ENCODE measurements around the gene SRSF4.

SRSF4 gene

GRCh38 chr1:29200906-29201594 lies 19.4 kb upstream of the SRSF4 start:
- peak; percentile 30 for DNase-seq

DNA sequence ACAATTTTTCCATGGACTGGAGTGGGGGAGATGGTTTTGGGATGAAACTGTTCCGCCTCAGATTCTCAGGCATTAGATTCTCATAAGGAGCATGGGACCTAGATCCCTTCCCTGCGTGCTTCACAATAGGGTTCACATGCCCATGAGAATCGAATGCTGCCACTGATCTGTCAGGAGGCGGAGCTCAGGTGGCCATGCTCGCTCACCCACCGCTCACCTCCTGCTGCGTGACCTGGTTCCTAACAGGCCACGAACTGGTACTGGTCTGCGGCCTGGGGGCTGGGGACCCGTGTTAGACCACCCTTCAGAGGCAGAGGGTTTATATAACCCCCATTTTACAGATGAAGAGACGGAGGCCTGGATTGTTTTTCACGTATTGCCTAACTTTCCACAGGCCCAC lies 16.3 kb upstream of the SRSF4 start:
- DNase-seq = no peak

GRCh38 chr1:29197590-29197924 lies 15.9 kb upstream of the SRSF4 start:
- peak; percentile 35 for DNase-seq

- DNase-seq = peak; percentile 95
Observed at GRCh38 chr1:29196863-29197589, 15.3 kb upstream of the SRSF4 start.

GRCh38 chr1:29195881-29196291 lies 14.2 kb upstream of the SRSF4 start:
- no peak for DNase-seq

DNA sequence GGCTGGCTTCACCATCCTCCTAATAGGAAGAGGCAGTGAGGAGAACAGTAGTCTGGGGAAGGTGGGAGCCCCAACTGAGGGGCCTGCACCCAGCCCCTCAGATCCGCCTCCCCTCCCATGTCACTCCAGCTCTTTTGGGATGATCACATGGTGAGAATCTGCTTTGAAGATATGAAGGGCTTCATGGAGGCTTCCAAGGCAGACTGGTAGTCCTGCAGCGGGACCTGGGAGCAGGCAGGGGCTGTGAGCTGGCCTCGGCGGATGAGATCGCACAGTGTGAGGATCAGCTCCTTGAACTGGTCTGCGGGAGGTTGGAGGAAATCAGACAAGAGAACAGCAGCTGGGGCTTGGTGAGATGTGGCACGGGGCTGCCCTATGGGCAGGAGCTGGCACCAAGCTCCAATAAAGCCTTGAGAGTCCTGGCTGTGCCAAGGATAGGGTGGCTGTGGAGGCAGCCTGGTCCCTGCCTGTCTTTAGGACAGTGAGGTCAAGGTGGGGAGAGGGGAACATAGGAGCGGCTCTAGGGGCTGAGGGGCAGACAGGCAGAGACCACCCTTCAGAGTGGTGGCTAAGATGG lies 12.3 kb upstream of the SRSF4 start:
- DNase-seq = no peak

DNA sequence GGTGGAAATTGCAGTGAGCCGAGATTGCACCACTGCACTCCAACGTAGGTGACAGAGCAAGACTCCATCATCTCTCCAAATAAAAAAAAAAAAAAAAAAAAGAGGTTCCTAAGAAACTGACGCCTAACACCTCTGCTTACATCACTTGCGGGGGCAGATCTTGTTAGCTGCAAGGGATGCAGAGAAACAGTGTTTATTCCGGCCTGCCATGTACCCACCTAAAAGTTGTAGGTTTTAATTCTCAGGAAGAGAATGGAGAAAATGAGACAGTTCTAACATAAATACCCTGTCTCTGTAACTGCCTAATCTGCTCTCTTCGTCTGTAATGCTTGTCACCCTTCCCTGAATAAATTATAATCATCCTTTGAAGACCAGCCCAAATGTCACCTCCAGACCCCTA lies 9.0 kb upstream of the SRSF4 start:
- no peak for DNase-seq

DNA sequence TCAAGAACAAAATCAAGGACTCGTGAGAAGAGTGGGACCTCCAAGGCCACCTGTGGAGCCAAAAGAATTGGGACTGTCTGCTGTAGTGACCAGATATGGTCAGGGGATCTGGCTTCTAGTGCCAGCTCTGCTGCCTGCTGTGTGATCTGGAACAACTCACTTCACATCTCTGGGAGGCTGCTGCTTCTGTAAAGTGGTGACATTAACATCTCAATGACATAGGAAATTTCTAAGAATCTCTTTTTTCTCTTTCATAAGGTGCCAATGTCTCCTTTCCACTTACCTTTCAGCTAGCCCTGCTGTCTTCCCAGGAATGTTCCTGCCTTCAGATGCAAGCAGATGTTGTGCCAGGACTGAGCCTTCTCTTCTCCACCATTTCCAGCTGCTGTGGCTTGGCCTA lies 5.0 kb upstream of the SRSF4 start:
- DNase-seq = no peak

DNA sequence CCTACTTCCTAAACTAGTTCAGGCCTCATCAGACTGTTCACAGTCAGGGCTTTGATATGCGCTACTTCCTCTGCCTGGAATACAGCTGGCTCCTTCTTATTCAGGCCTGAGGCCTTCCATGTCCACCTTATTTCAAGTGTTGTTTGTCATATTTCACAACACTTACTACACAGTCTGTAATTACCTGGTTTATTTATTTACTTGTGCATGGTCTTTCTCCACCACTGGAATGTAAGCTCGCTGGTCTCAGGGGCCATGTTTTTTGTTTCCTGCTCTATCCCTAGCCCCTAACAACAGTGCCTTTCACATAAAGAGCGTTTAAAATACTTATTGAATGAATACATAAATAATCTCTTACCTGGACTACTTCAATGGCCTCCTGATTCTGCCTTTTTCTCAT lies 4.6 kb upstream of the SRSF4 start:
- DNase-seq = no peak

- DNase-seq = no peak
Observed at GRCh38 chr1:29183287-29183686, 1.6 kb upstream of the SRSF4 start.

DNA sequence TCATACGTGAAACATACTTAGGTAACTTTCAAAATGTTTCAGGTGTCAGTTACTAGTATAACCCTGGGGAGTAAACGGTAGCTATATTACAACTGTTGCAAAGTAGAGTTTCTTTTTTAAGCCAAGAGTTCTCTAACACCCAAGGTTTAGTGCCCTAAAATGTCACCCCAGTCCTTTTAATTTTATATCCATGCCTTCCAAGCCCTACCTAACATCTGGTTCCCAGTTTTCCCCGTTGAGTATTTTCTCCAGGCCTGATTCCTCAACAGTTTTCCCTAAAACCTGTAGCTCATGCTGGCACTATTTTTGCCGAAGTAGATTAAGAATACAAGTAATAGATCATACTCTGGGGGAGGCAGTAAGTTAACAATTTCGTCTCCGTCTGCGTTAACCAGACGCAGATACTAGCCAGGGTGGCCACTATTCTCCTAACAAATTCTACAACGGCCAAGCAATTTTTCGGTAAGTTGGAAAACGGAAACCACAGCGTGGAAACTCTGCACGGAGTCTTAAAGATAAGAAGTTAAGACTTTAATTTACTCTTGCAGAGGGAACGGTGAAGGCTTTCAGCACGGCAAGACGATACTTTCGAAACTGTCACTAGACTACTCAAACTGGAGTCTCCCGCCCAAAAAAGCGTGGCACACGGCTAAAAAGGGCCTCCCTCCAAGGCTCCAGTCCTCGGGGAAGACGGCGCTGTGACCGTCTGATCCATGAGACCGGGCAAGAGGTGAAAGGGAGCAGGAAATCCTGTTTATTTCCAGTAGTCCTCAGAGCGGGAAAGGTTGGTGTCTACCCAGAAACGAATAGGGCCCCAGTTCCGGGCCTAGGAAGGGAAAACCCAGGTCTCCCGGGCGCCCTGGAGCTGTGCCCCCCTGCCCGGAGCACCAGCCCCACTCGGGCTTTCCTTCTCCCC lies 945 bp downstream of the SRSF4 start:
- DNase-seq = no peak

- no peak for DNase-seq
Observed at GRCh38 chr1:29179641-29180184, 2.0 kb downstream of the SRSF4 start.

DNA sequence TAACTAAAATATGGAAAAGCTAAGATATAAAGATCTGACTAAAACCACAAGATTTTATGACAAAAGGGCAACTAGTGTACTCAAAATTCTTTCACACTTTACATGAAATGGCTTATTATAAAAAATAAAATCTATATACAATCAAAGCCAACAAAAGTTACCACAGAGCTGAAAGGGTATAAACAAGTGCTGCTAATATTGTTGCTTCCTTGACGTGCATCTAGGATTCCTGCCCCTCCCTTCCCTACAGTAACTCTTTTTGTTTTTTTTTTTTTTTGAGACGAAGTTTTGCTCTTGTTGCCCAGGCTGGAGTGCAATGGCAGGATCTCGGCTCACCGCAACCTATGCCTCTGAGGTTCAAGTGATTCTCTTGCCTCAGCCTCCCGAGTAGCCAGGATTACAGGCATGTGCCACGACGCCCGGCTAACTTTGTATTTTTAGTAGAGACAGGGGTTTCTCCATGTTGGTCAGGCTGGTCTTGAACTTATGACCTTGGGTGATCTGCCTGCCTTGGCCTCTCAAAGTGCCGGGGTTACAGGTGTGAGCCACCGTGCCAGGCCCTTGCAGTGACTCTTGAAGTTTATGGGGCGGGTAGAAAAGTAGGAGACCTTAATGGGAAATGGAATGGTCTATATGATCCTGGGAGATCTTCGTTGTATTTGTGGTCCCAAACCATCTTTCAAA lies 4.5 kb downstream of the SRSF4 start:
- DNase-seq = no peak

- no peak for DNase-seq
Observed at GRCh38 chr1:29176576-29176975, 5.1 kb downstream of the SRSF4 start.

DNA sequence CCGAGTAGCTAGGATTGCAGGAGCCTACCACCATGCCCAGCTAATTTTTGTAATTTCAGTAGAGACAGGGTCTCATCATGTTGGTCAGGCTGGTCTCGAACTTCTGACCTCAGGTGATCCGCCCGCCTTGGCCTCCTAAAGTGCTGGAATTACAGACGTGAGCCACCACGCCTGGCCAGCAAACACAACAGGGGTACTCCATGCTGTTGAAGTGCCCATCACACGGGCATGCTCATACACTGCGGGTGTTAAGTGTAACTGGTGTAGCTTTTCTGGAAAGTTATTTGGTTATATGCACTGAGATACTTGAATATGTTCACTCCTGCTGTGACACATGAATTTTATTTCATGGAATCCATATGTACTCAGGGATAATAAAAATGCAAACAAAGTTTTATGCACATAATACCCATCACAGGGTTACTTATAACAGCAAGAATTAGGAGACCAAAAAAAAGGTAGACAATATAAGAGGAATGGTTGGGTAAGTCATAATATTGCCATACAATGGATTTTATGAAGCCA lies 9.2 kb downstream of the SRSF4 start:
- no peak for DNase-seq

GRCh38 chr1:29171521-29171920 lies 10.2 kb downstream of the SRSF4 start:
- DNase-seq = no peak

GRCh38 chr1:29171089-29171488 lies 10.6 kb downstream of the SRSF4 start:
- DNase-seq = peak; percentile 47

DNA sequence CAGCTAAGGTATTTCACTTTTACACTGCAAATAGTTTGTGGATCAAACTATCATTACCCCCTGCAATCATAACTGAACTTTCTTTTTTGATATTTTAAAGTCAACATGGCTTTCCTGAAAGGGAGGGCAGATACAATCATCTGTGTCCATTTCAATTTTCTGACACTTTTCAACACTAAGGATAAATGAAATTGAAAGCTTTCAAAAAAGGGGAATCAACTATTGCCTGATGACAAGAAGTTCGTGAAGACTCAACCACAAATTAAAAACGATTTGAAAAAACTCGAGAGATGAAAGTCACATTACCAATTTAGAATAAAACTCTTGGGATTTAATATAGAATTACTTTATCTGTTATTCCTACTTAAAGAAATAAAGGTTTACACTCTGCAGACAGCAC lies 11.7 kb downstream of the SRSF4 start:
- no peak for DNase-seq

GRCh38 chr1:29167904-29168303 lies 13.8 kb downstream of the SRSF4 start:
- no peak for DNase-seq

DNA sequence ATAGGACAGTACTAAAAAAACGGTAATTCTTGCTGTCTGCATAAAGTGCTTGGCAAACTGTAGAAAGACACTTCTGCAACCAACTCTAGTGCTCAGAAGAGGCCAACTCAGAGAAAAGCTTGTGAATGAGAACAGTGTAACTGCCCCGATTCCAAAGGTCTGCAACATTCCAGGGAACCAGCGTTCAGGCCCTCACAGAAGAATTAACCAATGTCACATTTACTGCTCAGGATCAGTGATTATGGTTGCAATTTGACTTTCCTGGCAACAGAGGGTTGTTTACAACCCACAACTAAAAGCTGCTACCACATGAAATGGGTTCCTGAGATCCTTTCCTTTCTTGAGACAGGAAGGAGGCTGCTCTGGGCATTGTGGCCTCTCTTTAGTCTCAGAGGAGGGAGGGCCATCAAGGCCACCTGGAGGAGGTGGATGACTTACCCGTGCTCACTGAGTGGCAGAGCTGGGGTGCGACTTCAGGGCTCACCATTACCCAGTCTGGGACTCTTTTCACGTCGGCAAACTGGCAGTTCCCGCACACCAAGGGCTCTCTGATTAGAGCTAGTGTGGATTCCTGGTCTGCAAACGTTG lies 15.3 kb downstream of the SRSF4 start:
- no peak for DNase-seq

DNA sequence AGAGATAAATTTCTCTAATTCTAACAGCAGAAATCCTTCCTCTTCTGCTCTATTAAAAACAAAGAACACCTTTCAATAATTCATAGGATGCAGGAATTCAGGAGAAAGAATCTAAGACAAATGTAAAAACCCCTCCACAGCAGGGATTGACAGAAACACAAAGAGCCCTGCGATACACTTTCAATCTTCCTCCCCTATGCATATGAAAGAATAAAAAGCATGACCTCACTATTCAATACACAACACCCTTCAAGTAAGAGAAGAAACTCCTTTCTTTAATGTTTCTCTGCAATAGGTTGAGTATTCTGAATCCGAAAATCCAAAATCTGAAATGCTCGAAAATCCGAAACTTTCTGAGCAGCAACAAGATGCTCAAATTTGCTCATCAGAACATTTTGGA lies 17.1 kb downstream of the SRSF4 start:
- no peak for DNase-seq

Data from fibroblast of skin of back (primary cell).